WTC11 (cell line): ENCODE results near the gene RBM20. TPM values are rescaled to one million over a fixed set of nuclear protein-coding genes. Genes with fewer than 3 reads are reported as not detected.

Experiments used
- ATAC-seq: fragments of 200-7000 bp; cut with Tn5 transposase; 2 replicates; pipeline ENCODE4 v1.10.0; 2021; ENCODE audit warnings: mild to moderate bottlenecking, moderate library complexity
- CTCF ChIA-PET: fragments of 300-600 bp; sonication (Branson Sonifier 250); formaldehyde crosslinking; loops from one replicate; lab custom pipeline; 2021; ENCODE audit warnings: antibody characterized with exemption; lab: Charles Lee
- POLR2A ChIA-PET: fragments of 350-600 bp; sonication (Branson Sonifier 250); formaldehyde crosslinking; loops from one replicate; lab custom pipeline; 2021; ENCODE audit warnings: antibody characterized with exemption; lab: Charles Lee
- DNase-seq: peaks from one replicate; pipeline ENCODE4 v3.0.0; 2021; ENCODE audit warnings: low spot score
- H3K27ac Mint-ChIP-seq: 2 replicates; pipeline ENCODE4 v1.8.0; 2021; ENCODE audit warnings: mixed read lengths
- H3K27me3 Mint-ChIP-seq: 2 replicates; pipeline ENCODE4 v1.8.0; 2021; ENCODE audit warnings: low read depth, mild to moderate bottlenecking, moderate library complexity, mixed read lengths
- H3K36me3 Mint-ChIP-seq: 2 replicates; pipeline ENCODE4 v1.8.0; 2021; ENCODE audit warnings: mixed read lengths
- H3K4me1 Mint-ChIP-seq: 2 replicates; pipeline ENCODE4 v1.8.0; 2022; ENCODE audit warnings: mixed read lengths
- H3K4me3 Mint-ChIP-seq: 2 replicates; pipeline ENCODE4 v1.8.0; 2021; ENCODE audit warnings: mild to moderate bottlenecking, moderate library complexity, mixed read lengths
- H3K9me3 Mint-ChIP-seq: 2 replicates; pipeline ENCODE4 v1.8.0; 2021; ENCODE audit warnings: mixed read lengths
- ATF2 ChIP-seq: sonication (generic); formaldehyde crosslinking; IDR thresholded peaks from 2 replicates; pipeline ENCODE4 v1.8.1; 2022; ENCODE audit warnings: low read depth, missing genetic modification reagents, borderline replicate concordance
- CREM ChIP-seq: sonication (generic); formaldehyde crosslinking; IDR thresholded peaks from 2 replicates; pipeline ENCODE4 v1.8.1; 2022; ENCODE audit warnings: mild to moderate bottlenecking, missing genetic modification reagents, moderate library complexity
- FOXK1 ChIP-seq: sonication (generic); formaldehyde crosslinking; IDR thresholded peaks from 2 replicates; pipeline ENCODE4 v1.8.0; 2022; ENCODE audit warnings: mild to moderate bottlenecking, moderate library complexity, missing genetic modification reagents
- FOXP1 ChIP-seq: sonication (generic); formaldehyde crosslinking; IDR thresholded peaks from 2 replicates; pipeline ENCODE4 v1.8.0; 2022; ENCODE audit warnings: missing genetic modification reagents, mild to moderate bottlenecking, moderate library complexity, borderline replicate concordance
- GRHL2 ChIP-seq: fragments of 250-450 bp; sonication (Bioruptor Pico); IDR thresholded peaks from 2 replicates; pipeline ENCODE4 v1.8.0; 2022; ENCODE audit warnings: mild to moderate bottlenecking, moderate library complexity; ENCODE audit not compliant: insufficient replicate concordance, severe bottlenecking
- HMGA2 ChIP-seq: fragments of 250-450 bp; sonication (Bioruptor Pico); IDR thresholded peaks from 2 replicates; pipeline ENCODE4 v1.4.0; 2021; ENCODE audit warnings: mild to moderate bottlenecking, moderate library complexity
- IRF2 ChIP-seq: sonication (generic); formaldehyde crosslinking; IDR thresholded peaks from 2 replicates; pipeline ENCODE4 v1.8.0; 2022; ENCODE audit warnings: low read depth, missing genetic modification reagents, borderline replicate concordance
- JAZF1 ChIP-seq: fragments of 250-450 bp; sonication (Bioruptor Pico); IDR thresholded peaks from 2 replicates; pipeline ENCODE4 v1.9.0; 2021; ENCODE audit warnings: moderate library complexity, mild to moderate bottlenecking, inconsistent platforms
- MXD4 ChIP-seq: fragments of 250-450 bp; sonication (Bioruptor Pico); IDR thresholded peaks from 2 replicates; pipeline ENCODE4 v1.8.0; 2021; ENCODE audit warnings: mild to moderate bottlenecking, moderate library complexity, borderline replicate concordance
- MYBL2 ChIP-seq: sonication (generic); formaldehyde crosslinking; IDR thresholded peaks from 2 replicates; pipeline ENCODE4 v1.8.1; 2023; ENCODE audit warnings: mild to moderate bottlenecking, moderate library complexity, missing genetic modification reagents
- NFE2L1 ChIP-seq: sonication (generic); formaldehyde crosslinking; IDR thresholded peaks from 2 replicates; pipeline ENCODE4 v1.8.1; 2023; ENCODE audit warnings: missing genetic modification reagents
- PRRX2 ChIP-seq: fragments of 250-450 bp; sonication (Bioruptor Pico); IDR thresholded peaks from 2 replicates; pipeline ENCODE4 v1.8.0; 2021; ENCODE audit warnings: mild to moderate bottlenecking
- USF2 ChIP-seq: sonication (generic); formaldehyde crosslinking; IDR thresholded peaks from 2 replicates; pipeline ENCODE4 v1.8.1; 2023; ENCODE audit warnings: mild to moderate bottlenecking, missing genetic modification reagents, moderate library complexity
- ZBTB21 ChIP-seq: sonication (generic); formaldehyde crosslinking; IDR thresholded peaks from 2 replicates; pipeline ENCODE4 v1.8.1; 2023; ENCODE audit warnings: mild to moderate bottlenecking, missing genetic modification reagents, borderline replicate concordance
- ZNF121 ChIP-seq: sonication (generic); formaldehyde crosslinking; IDR thresholded peaks from 2 replicates; pipeline ENCODE4 v1.8.0; 2023; ENCODE audit warnings: missing genetic modification reagents
- ZNF317 ChIP-seq: sonication (generic); formaldehyde crosslinking; IDR thresholded peaks from 2 replicates; pipeline ENCODE4 v1.8.1; 2023; ENCODE audit warnings: low read depth, mild to moderate bottlenecking, moderate library complexity, missing genetic modification reagents, borderline replicate concordance
- ZNF416 ChIP-seq: fragments of 250-450 bp; sonication (Bioruptor Pico); IDR thresholded peaks from 2 replicates; pipeline ENCODE4 v1.9.0; 2021; ENCODE audit warnings: mild to moderate bottlenecking, inconsistent platforms
- total RNA-seq: library from RNA; stranded (reverse); gene quantifications from 3 replicates; pipeline ENCODE4 v1.2.3, GENCODE V29; 2021
- TF ChIP-seq, protein P1 (sequence below): fragments of 250-450 bp; sonication (Bioruptor Pico); IDR thresholded peaks from 2 replicates; pipeline ENCODE4 v1.9.0; 2021; ENCODE audit warnings: moderate library complexity, mild to moderate bottlenecking, inconsistent platforms, borderline replicate concordance
- TF ChIP-seq, protein P2 (sequence below): fragments of 250-450 bp; sonication (Bioruptor Pico); IDR thresholded peaks from 2 replicates; pipeline ENCODE4 v1.9.0; 2021; ENCODE audit warnings: mild to moderate bottlenecking
- TF ChIP-seq, protein P3 (sequence below): sonication (generic); formaldehyde crosslinking; IDR thresholded peaks from 2 replicates; pipeline ENCODE4 v1.8.1; 2023; ENCODE audit warnings: mild to moderate bottlenecking, moderate library complexity, missing genetic modification reagents
- TF ChIP-seq, protein P4 (sequence below): sonication (generic); formaldehyde crosslinking; IDR thresholded peaks from 2 replicates; pipeline ENCODE4 v1.8.1; 2022; ENCODE audit warnings: mild to moderate bottlenecking, missing genetic modification reagents, moderate library complexity, borderline replicate concordance
- TF ChIP-seq, protein P5 (sequence below): sonication (generic); formaldehyde crosslinking; IDR thresholded peaks from 2 replicates; pipeline ENCODE4 v1.8.1; 2023; ENCODE audit warnings: mild to moderate bottlenecking, missing genetic modification reagents, moderate library complexity

The RBM20 gene
- total RNA-seq, 1 experiment from 2014 or later = 0.52 TPM

GRCh38 chr10:110691139-110691538 is 47.0 kb downstream of the RBM20 start:
- Mint-ChIP-seq H3K4me3 (no peak overlapping the region), H3K27ac (no peak overlapping the region)
- CTCF ChIA-PET = no interaction called here
- TF ChIP-seq IRF2 (CRISPR knock-in tag) = no peak
- TF ChIP-seq ZNF121 (CRISPR knock-in tag) = no peak
- TF ChIP-seq MYBL2 (CRISPR knock-in tag) = no peak
- TF ChIP-seq, protein P1, sequence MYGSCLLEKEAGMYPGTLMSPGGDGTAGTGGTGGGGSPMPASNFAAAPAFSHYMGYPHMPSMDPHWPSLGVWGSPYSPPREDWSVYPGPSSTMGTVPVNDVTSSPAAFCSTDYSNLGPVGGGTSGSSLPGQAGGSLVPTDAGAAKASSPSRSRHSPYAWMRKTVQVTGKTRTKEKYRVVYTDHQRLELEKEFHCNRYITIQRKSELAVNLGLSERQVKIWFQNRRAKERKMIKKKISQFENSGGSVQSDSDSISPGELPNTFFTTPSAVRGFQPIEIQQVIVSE = no peak
- TF ChIP-seq MXD4 = no peak
- no peak for TF ChIP-seq JAZF1 (CRISPR knock-in tag)
- no peak for TF ChIP-seq ATF2 (CRISPR knock-in tag)
- no peak for TF ChIP-seq ZBTB21 (CRISPR knock-in tag)
- no peak for TF ChIP-seq NFE2L1 (CRISPR knock-in tag)
- TF ChIP-seq, all 79 proteins: peak for 0
- H3K36me3 Mint-ChIP-seq = peaks cover 14% of the 10 kb centered on the region
- peaks cover 11% of the 10 kb centered on the region for H3K4me1 Mint-ChIP-seq
- POLR2A ChIA-PET = no interaction called here
- peaks cover 28% of the 10 kb centered on the region for H3K9me3 Mint-ChIP-seq
- H3K27me3 Mint-ChIP-seq = no peaks in the 10 kb centered on the region; the same call in 1 of the 2 replicates
- no peak for ATAC-seq
- DNase-seq = no peak

DNA sequence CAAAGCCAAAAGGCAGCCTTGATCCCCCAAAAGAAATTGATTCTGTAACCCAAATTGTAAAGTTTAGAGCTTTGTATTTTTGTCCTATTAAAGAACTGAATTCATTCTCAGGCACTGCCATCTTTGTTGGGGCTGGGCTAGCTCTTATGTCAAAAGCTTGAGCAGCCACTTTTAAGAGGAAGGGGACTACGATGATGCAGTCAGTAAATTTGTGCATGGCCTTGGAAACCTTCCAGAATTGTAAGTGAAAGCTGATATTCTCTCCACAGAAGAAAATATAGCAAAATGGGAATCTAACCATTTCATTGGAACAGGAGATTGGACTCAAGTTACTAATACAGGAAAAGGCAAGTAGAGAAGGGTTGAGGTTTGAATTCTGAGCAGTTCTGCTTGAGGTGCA is 50.1 kb downstream of the RBM20 start:
- no peak overlapping the region for H3K4me3 Mint-ChIP-seq
- no peak for DNase-seq
- CTCF ChIA-PET = interaction anchor here (1.3 to 1.4 kb wide), 2 partner anchors 13 to 84 kb away, joined by 3 to 5 read pairs; no protein-coding TSS in a partner anchor
- peaks cover 11% of the 10 kb centered on the region for H3K4me1 Mint-ChIP-seq
- H3K9me3 Mint-ChIP-seq = peaks cover 25% of the 10 kb centered on the region
- no peaks in the 10 kb centered on the region; the same call in 1 of the 2 replicates for H3K27me3 Mint-ChIP-seq
- TF ChIP-seq, protein P2, sequence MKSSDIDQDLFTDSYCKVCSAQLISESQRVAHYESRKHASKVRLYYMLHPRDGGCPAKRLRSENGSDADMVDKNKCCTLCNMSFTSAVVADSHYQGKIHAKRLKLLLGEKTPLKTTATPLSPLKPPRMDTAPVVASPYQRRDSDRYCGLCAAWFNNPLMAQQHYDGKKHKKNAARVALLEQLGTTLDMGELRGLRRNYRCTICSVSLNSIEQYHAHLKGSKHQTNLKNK (CRISPR knock-in tag) = no peak
- TF ChIP-seq, protein P3, sequence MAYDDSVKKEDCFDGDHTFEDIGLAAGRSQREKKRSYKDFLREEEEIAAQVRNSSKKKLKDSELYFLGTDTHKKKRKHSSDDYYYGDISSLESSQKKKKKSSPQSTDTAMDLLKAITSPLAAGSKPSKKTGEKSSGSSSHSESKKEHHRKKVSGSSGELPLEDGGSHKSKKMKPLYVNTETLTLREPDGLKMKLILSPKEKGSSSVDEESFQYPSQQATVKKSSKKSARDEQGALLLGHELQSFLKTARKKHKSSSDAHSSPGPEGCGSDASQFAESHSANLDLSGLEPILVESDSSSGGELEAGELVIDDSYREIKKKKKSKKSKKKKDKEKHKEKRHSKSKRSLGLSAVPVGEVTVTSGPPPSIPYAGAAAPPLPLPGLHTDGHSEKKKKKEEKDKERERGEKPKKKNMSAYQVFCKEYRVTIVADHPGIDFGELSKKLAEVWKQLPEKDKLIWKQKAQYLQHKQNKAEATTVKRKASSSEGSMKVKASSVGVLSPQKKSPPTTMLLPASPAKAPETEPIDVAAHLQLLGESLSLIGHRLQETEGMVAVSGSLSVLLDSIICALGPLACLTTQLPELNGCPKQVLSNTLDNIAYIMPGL = no peak
- TF ChIP-seq FOXK1 (CRISPR knock-in tag) (no peak), PRRX2 (no peak)
- TF ChIP-seq, protein P4, sequence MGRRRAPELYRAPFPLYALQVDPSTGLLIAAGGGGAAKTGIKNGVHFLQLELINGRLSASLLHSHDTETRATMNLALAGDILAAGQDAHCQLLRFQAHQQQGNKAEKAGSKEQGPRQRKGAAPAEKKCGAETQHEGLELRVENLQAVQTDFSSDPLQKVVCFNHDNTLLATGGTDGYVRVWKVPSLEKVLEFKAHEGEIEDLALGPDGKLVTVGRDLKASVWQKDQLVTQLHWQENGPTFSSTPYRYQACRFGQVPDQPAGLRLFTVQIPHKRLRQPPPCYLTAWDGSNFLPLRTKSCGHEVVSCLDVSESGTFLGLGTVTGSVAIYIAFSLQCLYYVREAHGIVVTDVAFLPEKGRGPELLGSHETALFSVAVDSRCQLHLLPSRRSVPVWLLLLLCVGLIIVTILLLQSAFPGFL (CRISPR knock-in tag) = no peak
- no peak for ATAC-seq
- peaks cover 14% of the 10 kb centered on the region for H3K36me3 Mint-ChIP-seq
- no peak overlapping the region for H3K27ac Mint-ChIP-seq
- POLR2A ChIA-PET = no interaction called here

DNA sequence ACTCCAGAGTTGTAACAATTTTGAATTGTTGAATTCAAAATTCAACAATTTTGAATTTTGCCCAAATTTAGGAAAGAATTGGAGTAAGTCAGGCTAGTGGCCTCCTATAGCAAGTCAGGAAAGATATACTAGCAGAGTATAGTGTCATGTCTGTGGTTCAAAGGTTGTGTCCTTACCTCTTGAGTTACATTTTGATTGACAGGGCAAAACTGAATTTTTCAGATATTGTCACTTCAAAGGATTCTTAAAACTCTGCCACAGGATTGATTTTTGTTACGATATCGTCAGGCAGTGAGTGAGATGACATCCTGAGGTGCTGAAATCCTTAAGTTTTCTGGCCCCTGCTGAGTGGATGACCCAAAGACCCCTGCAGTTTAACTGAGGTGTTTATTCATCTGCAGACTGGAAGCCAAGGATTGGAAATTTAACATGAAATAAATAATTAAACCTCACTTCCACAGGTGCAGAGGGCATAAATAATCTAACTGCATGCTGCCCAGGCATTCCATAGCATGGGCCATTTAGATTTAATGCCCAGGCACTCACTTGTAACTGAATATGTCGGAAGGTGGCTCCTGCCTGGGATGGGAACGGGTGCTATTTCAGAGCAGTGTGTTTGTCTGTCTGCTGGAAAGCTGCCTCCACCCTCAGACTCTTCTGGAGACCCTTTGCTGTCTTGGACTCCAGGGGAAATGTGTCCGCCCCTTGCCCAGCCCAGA is 50.8 kb downstream of the RBM20 start:
- DNase-seq (no peak), ATAC-seq (no peak)
- H3K27me3 Mint-ChIP-seq = no peaks in the 10 kb centered on the region; the same call in 1 of the 2 replicates
- H3K36me3 Mint-ChIP-seq = peaks cover 14% of the 10 kb centered on the region
- ChIA-PET CTCF (interaction anchor here (1.3 to 1.4 kb wide), 2 partner anchors 14 to 84 kb away, joined by 3 to 5 read pairs; no protein-coding TSS in a partner anchor), POLR2A (no interaction called here)
- H3K4me1 Mint-ChIP-seq = peaks cover 11% of the 10 kb centered on the region
- H3K27ac Mint-ChIP-seq = no peak overlapping the region
- no peak overlapping the region for H3K4me3 Mint-ChIP-seq
- H3K9me3 Mint-ChIP-seq = peaks cover 25% of the 10 kb centered on the region
- TF ChIP-seq ZNF317 (CRISPR knock-in tag) (no peak), USF2 (CRISPR knock-in tag) (no peak), CREM (CRISPR knock-in tag) (no peak), ZNF416 (CRISPR knock-in tag) (no peak), HMGA2 (CRISPR knock-in tag) (no peak), GRHL2 (CRISPR knock-in tag) (no peak), FOXP1 (CRISPR knock-in tag) (no peak)
- TF ChIP-seq, protein P3 = no peak
- TF ChIP-seq, protein P5, sequence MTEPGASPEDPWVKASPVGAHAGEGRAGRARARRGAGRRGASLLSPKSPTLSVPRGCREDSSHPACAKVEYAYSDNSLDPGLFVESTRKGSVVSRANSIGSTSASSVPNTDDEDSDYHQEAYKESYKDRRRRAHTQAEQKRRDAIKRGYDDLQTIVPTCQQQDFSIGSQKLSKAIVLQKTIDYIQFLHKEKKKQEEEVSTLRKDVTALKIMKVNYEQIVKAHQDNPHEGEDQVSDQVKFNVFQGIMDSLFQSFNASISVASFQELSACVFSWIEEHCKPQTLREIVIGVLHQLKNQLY = no peak
- TF ChIP-seq, protein P2 (CRISPR knock-in tag) = no peak
